Neuron (in vitro differentiated cells): ENCODE results near the gene PSME4.
"Not testable (repeated sequence)": the region's sequence is repeated elsewhere in the genome, so short reads cannot be mapped to it uniquely, and the experiment has no call there.

Experiments used
- H2AFZ ChIP-seq: one replicate; pipeline ENCODE4 v1.6.1; 2013; ENCODE audit warnings: low read depth, mild to moderate bottlenecking, inconsistent platforms, low read length, moderate library complexity
- H3K27me3 ChIP-seq: one replicate; pipeline ENCODE4 v1.6.1; 2013; ENCODE audit warnings: low read length; ENCODE audit not compliant: insufficient read depth
- H3K36me3 ChIP-seq: one replicate; pipeline ENCODE4 v1.6.1; 2013; ENCODE audit warnings: low read length; ENCODE audit not compliant: insufficient read depth
- H3K4me1 ChIP-seq: one replicate; pipeline ENCODE4 v1.6.1; 2013; ENCODE audit warnings: low read length; ENCODE audit not compliant: insufficient read depth
- H3K4me3 ChIP-seq: 2 replicates; pipeline ENCODE4 v1.5.1; 2013; ENCODE audit warnings: mild to moderate bottlenecking, low read length, moderate library complexity
- H3K9me3 ChIP-seq: one replicate; pipeline ENCODE4 v1.6.1; 2013; ENCODE audit warnings: low read length

The PSME4 gene

GRCh38 chr2:53828331-53828730, 142.5 kb downstream of the PSME4 start:
- H3K36me3 ChIP-seq, result no peaks in the 10 kb centered on the region
- no peaks in the 10 kb centered on the region for H3K9me3 ChIP-seq
- no peaks in the 10 kb centered on the region for H3K27me3 ChIP-seq
- no peak overlapping the region for H2AFZ ChIP-seq
- no peak overlapping the region for H3K4me3 ChIP-seq
- H3K4me1 ChIP-seq, result peaks cover 24% of the 10 kb centered on the region

DNA sequence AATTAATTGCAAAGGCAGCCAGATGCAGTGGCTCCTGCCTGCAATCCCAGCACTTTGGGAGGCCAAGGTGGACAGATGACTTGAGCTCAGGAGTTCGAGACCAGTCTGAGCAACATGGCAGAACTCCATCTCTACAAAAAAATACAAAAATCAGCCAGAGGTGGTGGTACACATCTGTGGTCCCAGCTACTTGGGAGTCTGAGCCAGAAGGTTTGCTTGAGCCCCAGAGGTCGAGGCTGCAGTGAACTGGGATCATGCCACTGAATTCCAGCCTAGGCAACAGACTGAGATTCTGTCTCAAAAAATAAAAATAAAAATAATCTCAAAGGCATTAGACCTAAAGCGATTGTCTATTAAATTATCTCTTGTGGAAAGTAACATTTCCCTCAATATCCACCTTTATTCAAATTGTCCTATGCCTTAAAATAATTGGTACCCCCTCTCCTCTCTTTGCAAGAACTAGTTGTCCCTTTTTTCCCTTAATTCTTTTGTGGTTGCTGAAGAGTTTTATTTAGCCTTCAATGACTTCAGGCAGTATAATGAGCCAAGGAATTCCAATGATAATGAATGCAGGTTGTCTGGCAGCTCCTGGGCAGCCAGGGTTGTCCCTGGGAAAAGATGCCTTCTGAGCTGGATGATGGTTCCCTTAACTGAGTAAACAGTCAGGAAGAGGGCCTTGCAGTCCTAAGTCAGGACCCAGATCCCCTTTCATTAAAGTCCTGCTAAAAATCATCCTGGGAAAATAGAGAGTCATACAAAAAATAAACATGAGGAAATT, 143.2 kb downstream of the PSME4 start:
- H2AFZ ChIP-seq, result no peak overlapping the region
- peaks cover 24% of the 10 kb centered on the region for H3K4me1 ChIP-seq
- no peaks in the 10 kb centered on the region for H3K27me3 ChIP-seq
- no peaks in the 10 kb centered on the region for H3K36me3 ChIP-seq
- no peaks in the 10 kb centered on the region for H3K9me3 ChIP-seq
- H3K4me3 ChIP-seq, result no peak overlapping the region

GRCh38 chr2:53826587-53827397, 144.0 kb downstream of the PSME4 start:
- no peaks in the 10 kb centered on the region for H3K36me3 ChIP-seq
- H2AFZ ChIP-seq, result no peak overlapping the region
- no peaks in the 10 kb centered on the region for H3K9me3 ChIP-seq
- H3K4me1 ChIP-seq, result peaks cover 24% of the 10 kb centered on the region
- H3K27me3 ChIP-seq, result no peaks in the 10 kb centered on the region
- no peak overlapping the region for H3K4me3 ChIP-seq

DNA sequence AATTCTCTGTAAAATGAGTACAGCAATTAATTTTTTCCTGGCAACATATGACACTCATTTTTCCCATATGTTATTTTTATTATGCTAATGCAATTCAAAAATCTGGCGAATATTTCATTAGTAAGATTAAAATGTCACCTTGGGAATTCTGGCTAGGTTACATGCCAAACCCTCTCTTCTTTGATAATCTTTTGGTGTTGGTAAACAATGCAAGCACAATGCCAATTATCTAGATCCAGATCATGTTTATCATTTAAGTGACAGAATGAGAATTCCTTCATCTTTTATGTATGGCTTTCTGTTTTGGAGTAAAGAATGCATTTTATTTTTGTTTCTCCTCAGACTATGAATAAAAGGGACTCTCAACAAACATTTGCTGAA, 144.8 kb downstream of the PSME4 start:
- H3K4me3 ChIP-seq, result no peak overlapping the region

DNA sequence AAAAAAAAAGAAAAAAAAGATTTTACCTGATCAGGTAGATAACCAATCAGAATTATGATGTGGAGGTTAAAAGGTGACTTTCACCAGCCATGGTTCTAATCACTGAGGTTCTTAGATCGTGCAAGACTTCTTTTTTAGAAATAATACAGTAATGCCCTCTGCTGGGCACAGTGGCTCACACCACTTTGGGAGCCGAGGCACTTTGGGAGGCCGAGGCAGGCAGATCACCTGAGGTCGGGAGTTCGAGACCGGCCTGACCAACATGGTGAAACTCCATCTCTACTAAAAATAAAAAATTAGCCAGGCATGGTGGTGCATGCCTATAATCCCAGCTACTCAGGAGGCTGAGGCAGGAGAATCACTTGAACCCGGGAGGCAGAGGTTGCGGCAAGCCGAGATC, 147.2 kb downstream of the PSME4 start:
- H3K4me3 ChIP-seq, H2AFZ ChIP-seq, H3K27me3 ChIP-seq, H3K36me3 ChIP-seq, H3K9me3 ChIP-seq: not testable (repeated sequence)
- peaks cover 24% of the 10 kb centered on the region for H3K4me1 ChIP-seq

More for the DNA sequence above, 144.8 kb downstream of the PSME4 start:
- Histone ChIP-seq H3K4me1 (peaks cover 24% of the 10 kb centered on the region), H3K36me3 (no peaks in the 10 kb centered on the region), H2AFZ (no peak overlapping the region), H3K27me3 (no peaks in the 10 kb centered on the region), H3K9me3 (no peaks in the 10 kb centered on the region)

DNA sequence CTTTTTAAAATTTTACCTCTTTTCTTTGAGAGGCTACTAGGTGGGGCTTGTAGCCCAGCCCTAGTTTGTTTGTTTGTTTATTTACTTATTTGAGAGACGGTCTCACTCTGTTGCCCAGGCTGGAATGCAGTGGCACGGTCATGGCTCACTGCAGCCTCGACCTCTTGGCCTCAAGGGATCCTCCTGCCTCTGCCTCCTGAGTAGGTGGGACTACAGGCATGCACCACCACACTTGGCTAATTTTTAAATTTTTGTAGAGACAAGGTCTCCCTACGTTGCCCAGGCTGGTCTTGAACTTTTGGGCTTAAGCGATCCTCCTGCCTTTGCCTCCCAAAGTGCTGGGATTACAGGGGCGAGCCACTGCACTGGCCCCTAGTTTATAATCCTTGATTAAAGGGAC, 149.0 kb downstream of the PSME4 start:
- Histone ChIP-seq H3K27me3 (no peaks in the 10 kb centered on the region), H3K36me3 (peaks cover 13% of the 10 kb centered on the region), H2AFZ (no peak overlapping the region), H3K4me1 (peaks cover 11% of the 10 kb centered on the region), H3K9me3 (no peaks in the 10 kb centered on the region), H3K4me3 (no peak overlapping the region)

DNA sequence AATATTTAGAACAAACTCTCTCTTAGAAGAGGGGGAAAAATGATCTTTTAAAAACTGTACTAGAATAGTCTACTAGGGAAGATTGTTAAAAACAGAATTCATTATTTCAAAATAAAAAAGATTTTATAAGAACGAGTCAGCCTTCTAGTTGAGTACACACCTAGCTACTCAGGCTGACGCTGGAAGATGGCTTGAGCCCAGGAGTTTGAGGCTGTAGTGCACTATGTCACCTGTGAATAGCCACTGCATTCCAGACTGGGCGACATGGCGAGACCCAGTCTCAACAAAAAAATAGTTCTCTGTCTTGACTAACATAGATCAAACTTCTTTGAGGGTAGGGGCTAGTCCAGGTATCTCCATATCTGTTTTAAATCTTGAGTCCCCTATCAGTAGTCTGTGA, 150.1 kb downstream of the PSME4 start:
- Histone ChIP-seq H2AFZ (no peak overlapping the region), H3K4me3 (no peak overlapping the region), H3K9me3 (no peaks in the 10 kb centered on the region), H3K36me3 (peaks cover 22% of the 10 kb centered on the region), H3K27me3 (no peaks in the 10 kb centered on the region), H3K4me1 (no peaks in the 10 kb centered on the region)

- no peaks in the 10 kb centered on the region for H3K4me1 ChIP-seq
- no peak overlapping the region for H3K4me3 ChIP-seq
- H3K9me3 ChIP-seq, result no peaks in the 10 kb centered on the region
- no peaks in the 10 kb centered on the region for H3K27me3 ChIP-seq
- peaks cover 29% of the 10 kb centered on the region for H3K36me3 ChIP-seq
- H2AFZ ChIP-seq, result no peak overlapping the region
Observed at GRCh38 chr2:53820048-53820447, 150.7 kb downstream of the PSME4 start.

DNA sequence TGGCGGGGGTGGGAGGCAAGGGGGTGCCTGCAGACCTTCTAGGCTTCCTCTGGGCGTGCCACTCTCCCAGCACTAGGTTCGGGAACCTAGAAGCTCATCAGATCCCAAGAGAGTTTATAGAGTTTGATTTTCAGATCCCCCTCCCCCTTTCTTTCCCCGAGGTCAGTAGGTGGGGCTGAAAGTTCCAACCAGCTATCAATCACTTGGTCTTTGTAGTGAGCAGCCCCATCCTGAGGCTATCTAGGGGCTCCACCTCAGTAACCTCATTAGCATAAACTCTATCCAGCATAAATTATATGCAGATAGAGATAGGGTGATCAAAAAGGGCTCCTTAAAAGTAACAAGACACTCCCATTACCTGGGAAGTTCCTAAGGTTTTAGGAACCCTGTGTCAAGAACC, 151.2 kb downstream of the PSME4 start:
- Histone ChIP-seq H3K9me3 (no peaks in the 10 kb centered on the region), H3K27me3 (no peaks in the 10 kb centered on the region), H2AFZ (no peak overlapping the region), H3K4me1 (no peaks in the 10 kb centered on the region), H3K36me3 (peaks cover 31% of the 10 kb centered on the region), H3K4me3 (no peak overlapping the region)

DNA sequence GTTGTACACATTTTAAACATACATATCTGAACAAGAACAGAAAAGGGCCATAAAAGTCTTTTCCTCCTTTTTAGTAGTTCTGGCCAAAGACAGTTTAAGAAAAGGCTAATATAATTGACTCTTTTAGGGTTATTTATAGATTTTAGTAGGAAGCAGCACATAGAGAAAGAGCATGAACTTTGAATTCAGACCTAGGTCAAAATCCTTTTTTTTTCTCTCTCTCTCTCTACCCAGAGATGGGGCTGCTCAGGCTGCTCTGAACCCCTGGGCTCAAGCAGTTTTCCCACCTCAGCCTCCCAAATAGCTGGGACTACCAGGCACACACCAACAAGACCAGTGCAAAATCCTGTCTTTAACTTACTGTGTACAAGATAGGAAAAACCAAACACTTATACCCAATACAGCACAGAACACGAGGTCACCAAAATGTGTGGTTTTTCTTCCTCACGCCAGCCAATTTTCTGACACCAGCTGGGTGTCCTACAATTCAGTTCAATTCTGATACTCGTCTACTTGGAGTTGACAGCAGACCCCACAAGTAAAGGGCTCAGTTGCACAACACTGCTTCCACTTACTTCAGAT, 151.8 kb downstream of the PSME4 start:
- H3K27me3 ChIP-seq, result no peaks in the 10 kb centered on the region
- no peak overlapping the region for H3K4me3 ChIP-seq
- no peak overlapping the region for H2AFZ ChIP-seq
- H3K4me1 ChIP-seq, result no peaks in the 10 kb centered on the region
- peaks cover 35% of the 10 kb centered on the region for H3K36me3 ChIP-seq
- no peaks in the 10 kb centered on the region for H3K9me3 ChIP-seq
